ENCODE data around the gene PTPRT. TPM values are rescaled to one million over a fixed set of nuclear protein-coding genes. Genes with fewer than 3 reads are reported as not detected.

Gene PTPRT
- total RNA-seq, 1 donor from 2014 or later, result not detected

DNA sequence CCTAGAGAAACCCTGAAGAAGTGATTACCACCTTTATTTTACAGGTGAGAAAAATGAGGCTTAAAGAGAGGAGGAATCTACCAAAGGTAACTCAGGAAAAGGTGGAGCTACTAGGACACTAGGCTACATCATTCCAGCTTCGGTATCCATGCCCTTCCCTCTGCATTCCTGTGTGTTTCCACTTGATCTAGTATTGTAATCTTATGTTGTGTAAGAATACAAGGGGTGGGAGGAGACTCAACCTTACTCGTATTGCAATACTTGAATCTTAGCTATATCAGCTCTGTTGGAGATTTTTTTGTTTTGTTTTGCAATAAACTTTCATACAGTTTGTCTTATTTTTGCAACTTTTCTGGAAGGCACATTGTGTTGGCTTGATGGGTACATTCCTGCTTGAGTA lies 742.4 kb downstream of the PTPRT start:
- DNase-seq (ENCODE audit: extremely low spot score, unreplicated experiment), result no peak
- Mint-ChIP-seq H3K36me3 (ENCODE audit: unreplicated experiment) (no peaks in the 10 kb centered on the region), H3K4me1 (ENCODE audit: unreplicated experiment) (no peaks in the 10 kb centered on the region), H3K4me3 (ENCODE audit: unreplicated experiment) (no peak overlapping the region), H3K9me3 (ENCODE audit: unreplicated experiment) (peaks cover 7% of the 10 kb centered on the region), H3K27me3 (ENCODE audit: unreplicated experiment) (no peaks in the 10 kb centered on the region), H3K27ac (ENCODE audit: unreplicated experiment) (no peak overlapping the region)
- TF ChIP-seq, protein P1, sequence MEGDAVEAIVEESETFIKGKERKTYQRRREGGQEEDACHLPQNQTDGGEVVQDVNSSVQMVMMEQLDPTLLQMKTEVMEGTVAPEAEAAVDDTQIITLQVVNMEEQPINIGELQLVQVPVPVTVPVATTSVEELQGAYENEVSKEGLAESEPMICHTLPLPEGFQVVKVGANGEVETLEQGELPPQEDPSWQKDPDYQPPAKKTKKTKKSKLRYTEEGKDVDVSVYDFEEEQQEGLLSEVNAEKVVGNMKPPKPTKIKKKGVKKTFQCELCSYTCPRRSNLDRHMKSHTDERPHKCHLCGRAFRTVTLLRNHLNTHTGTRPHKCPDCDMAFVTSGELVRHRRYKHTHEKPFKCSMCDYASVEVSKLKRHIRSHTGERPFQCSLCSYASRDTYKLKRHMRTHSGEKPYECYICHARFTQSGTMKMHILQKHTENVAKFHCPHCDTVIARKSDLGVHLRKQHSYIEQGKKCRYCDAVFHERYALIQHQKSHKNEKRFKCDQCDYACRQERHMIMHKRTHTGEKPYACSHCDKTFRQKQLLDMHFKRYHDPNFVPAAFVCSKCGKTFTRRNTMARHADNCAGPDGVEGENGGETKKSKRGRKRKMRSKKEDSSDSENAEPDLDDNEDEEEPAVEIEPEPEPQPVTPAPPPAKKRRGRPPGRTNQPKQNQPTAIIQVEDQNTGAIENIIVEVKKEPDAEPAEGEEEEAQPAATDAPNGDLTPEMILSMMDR (IDR thresholded peaks at IDR 0.05), result no peak

DNA sequence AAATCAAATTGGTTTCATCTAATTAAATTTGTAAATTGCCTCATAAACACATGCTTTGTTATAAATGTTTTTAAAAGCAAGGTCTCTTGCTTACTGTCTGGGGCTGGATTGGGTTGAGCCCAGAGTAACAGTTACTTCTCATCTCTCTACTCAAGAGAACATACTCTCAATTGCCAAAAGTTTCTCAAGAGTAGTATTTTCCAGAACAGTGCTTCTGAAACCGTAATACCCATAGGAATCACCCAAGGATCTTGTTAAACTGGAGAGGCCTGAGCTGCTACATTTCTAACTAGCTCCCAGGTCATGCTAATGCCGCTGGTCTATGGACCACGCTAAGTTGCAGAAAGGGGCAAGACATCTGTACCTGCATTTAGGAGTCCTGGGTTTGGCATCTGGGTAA lies 744.9 kb downstream of the PTPRT start:
- no peak for DNase-seq (ENCODE audit: extremely low spot score, unreplicated experiment)
- Mint-ChIP-seq H3K27ac (ENCODE audit: unreplicated experiment) (no peak overlapping the region), H3K4me1 (ENCODE audit: unreplicated experiment) (no peaks in the 10 kb centered on the region), H3K36me3 (ENCODE audit: unreplicated experiment) (no peaks in the 10 kb centered on the region), H3K4me3 (ENCODE audit: unreplicated experiment) (no peak overlapping the region), H3K9me3 (ENCODE audit: unreplicated experiment) (peaks cover 5% of the 10 kb centered on the region), H3K27me3 (ENCODE audit: unreplicated experiment) (no peaks in the 10 kb centered on the region)
- TF ChIP-seq, protein P1 (IDR thresholded peaks at IDR 0.05), result no peak

DNA sequence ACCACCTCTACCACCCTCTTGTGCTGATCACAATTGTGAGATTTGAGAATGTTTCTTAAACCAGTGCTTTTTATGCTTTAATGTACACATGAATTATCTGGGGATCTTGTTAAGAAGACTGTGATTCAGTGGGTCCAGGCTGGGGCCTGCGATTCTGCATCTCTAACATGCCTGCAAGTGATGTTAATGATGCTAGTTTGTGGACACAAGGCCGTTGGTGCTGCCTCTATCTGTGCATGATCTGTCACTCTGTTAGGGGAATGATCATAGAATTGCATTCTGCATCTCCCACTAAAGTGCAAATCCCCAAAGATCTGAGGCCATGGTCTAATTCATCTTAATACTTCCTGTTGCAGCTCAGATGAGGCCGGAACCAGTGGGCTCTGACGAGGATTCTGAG lies 746.5 kb downstream of the PTPRT start:
- DNase-seq (ENCODE audit: extremely low spot score, unreplicated experiment), result no peak
- H3K9me3 Mint-ChIP-seq (ENCODE audit: unreplicated experiment), result peaks cover 17% of the 10 kb centered on the region
- H3K36me3 Mint-ChIP-seq (ENCODE audit: unreplicated experiment), result no peaks in the 10 kb centered on the region
- TF ChIP-seq, protein P1 (IDR thresholded peaks at IDR 0.05), result no peak
- H3K4me1 Mint-ChIP-seq (ENCODE audit: unreplicated experiment), result no peaks in the 10 kb centered on the region
- H3K4me3 Mint-ChIP-seq (ENCODE audit: unreplicated experiment), result no peak overlapping the region
- H3K27me3 Mint-ChIP-seq (ENCODE audit: unreplicated experiment), result no peaks in the 10 kb centered on the region
- no peak overlapping the region for H3K27ac Mint-ChIP-seq (ENCODE audit: unreplicated experiment)

DNA sequence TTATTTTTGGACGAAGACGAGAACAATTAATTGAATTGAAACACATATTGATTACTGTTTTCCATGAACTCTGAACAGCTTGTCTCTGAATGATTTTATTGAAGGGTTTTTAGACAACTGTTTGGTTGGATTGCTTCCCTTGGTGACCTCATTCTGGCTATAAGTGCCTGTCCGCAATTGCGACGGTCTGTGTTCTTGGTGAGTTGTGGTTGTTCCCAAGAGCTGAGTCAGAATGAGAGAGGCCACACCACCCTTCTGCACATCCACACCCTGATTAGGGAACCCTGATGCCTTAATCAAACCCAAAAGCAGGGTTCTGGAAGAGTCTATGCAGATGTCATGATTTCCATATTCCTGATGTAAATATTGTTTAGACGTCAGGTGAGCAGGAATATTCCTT lies 747.0 kb downstream of the PTPRT start:
- DNase-seq (ENCODE audit: extremely low spot score, unreplicated experiment), result no peak
- no peaks in the 10 kb centered on the region for H3K27me3 Mint-ChIP-seq (ENCODE audit: unreplicated experiment)
- TF ChIP-seq, protein P1 (IDR thresholded peaks at IDR 0.05), result no peak
- H3K4me3 Mint-ChIP-seq (ENCODE audit: unreplicated experiment), result no peak overlapping the region
- H3K36me3 Mint-ChIP-seq (ENCODE audit: unreplicated experiment), result no peaks in the 10 kb centered on the region
- H3K27ac Mint-ChIP-seq (ENCODE audit: unreplicated experiment), result no peak overlapping the region
- peaks cover 17% of the 10 kb centered on the region for H3K9me3 Mint-ChIP-seq (ENCODE audit: unreplicated experiment)
- no peaks in the 10 kb centered on the region for H3K4me1 Mint-ChIP-seq (ENCODE audit: unreplicated experiment)

DNA sequence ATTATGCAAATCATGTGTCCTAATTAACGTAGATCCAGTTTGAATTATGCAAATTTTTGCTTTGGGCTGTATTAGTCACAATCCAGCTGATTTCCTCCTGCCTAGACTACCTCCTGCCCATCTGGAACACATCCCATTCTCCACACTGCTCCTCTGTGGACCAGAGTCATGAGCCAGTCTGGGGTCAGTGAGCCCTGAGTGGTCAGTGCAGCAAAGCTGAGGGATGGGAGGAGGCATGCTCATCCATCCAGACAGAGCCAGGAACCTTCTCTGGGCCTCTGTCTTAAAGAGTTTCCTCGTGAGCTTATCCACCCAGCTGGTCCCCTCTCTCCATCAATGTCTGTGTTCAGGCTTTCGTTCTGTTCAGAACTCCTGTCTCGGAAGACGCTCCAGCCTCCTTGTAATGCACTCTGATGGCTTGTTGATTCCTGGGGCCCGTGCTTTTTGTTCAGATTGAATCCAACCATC lies 747.8 kb downstream of the PTPRT start:
- Mint-ChIP-seq H3K27me3 (ENCODE audit: unreplicated experiment) (no peaks in the 10 kb centered on the region), H3K27ac (ENCODE audit: unreplicated experiment) (no peak overlapping the region), H3K36me3 (ENCODE audit: unreplicated experiment) (no peaks in the 10 kb centered on the region), H3K9me3 (ENCODE audit: unreplicated experiment) (peaks cover 17% of the 10 kb centered on the region), H3K4me3 (ENCODE audit: unreplicated experiment) (no peak overlapping the region), H3K4me1 (ENCODE audit: unreplicated experiment) (no peaks in the 10 kb centered on the region)
- TF ChIP-seq, protein P1 (IDR thresholded peaks at IDR 0.05), result no peak
- DNase-seq (ENCODE audit: extremely low spot score, unreplicated experiment), result no peak
